Adrenal gland (tissue), 12 donors: ENCODE measurements around the gene DOCK4. TPM values are rescaled to one million over a fixed set of nuclear protein-coding genes. Genes with fewer than 3 reads are reported as not detected.

Experiments used
- DNase-seq, 7 donors: peaks; one replicate each; pipeline ENCODE4 v3.0.0-alpha.2; 2019 to 2020
- H3K27ac ChIP-seq, 5 donors: fragments of 200-600 bp; sonication (generic) in 4 of 5; 1 replicate in 3 of 5; 2 replicates in 2 of 5; pipeline versions ENCODE4 v1.5.1 to v1.8.0; 2016 to 2020; ENCODE audit warnings: mild to moderate bottlenecking in 1 of 5
- H3K27me3 ChIP-seq: fragments of 200-600 bp; 2 replicates; pipeline ENCODE4 v1.8.0; 2021
- H3K36me3 ChIP-seq, 2 donors: fragments of 200-600 bp; replicated peaks in 1 of 2; 1 replicate in 1 of 2; 2 replicates in 1 of 2; pipeline versions ENCODE4 v1.5.1 to v1.8.0; 2018 to 2022
- H3K4me1 ChIP-seq, 2 donors: fragments of 200-600 bp; replicated peaks in 1 of 2; 1 replicate in 1 of 2; 2 replicates in 1 of 2; pipeline versions ENCODE4 v1.5.1 to v1.8.0; 2018 to 2021
- H3K4me3 ChIP-seq, 4 donors: fragments of 200-600 bp; sonication (generic) in 3 of 4; one replicate each; pipeline ENCODE4 v1.5.1; 2016 to 2018
- H3K9me3 ChIP-seq, 3 donors: fragments of 200-600 bp; sonication (generic) in 1 of 3; replicated peaks in 1 of 3; 1 replicate in 2 of 3; 2 replicates in 1 of 3; pipeline versions ENCODE4 v1.5.1 to v1.8.0; 2016 to 2021
- POLR2A ChIP-seq, 2 donors: fragments of 450-650 bp; IDR thresholded peaks; one replicate each; pipeline ENCODE4 v1.6.1; 2017; ENCODE audit warnings: antibody characterized with exemption in 2 of 2, mild to moderate bottlenecking in 2 of 2, moderate library complexity in 1 of 2
- WGBS, 4 donors: extraction: QIAGEN DNeasy Blood & Tissue Kit in 2 of 4; methylation state at CpG; one replicate each; pipeline versions ENCODE4 v1.1.5 to v1.1.7; 2013 to 2017; 5-methylcytosine and 5-hydroxymethylcytosine counted together
- intact Hi-C, 2 donors: fragments of 100-400 bp; cut with DNase I; formaldehyde crosslinking; loops; one replicate each; pipeline versions ENCODE4 v1.14.1 to v1.15.0; 2022 to 2023
- polyA plus RNA-seq, 3 donors: library from polyadenylated mRNA; stranded (reverse); fragments of 200-250 nt in 2 of 3; fragments of 350-450 nt in 1 of 3; fragmentation: Illumina TruSeq in 1 of 3; extraction: RNeasy Lipid Tissue Mini Kit (QIAGEN cat#74804) in 1 of 3; gene quantifications; one replicate each; pipeline ENCODE4 v1.2.3, GENCODE V29; 2013 to 2014
- total RNA-seq, 9 donors: library from RNA; depleted of rRNA in 4 of 9; stranded (reverse); fragments of >200 nt in 4 of 9; fragments of 120-200 nt in 1 of 9; fragmentation: NEBNext Ultra II Directional in 1 of 9; extraction: Animal tissue kit (Norgen Biotek cat#: 25700) in 1 of 9; gene quantifications; one replicate each; pipeline versions ENCODE4 v1.1.0 to v1.2.4, GENCODE V29; 2013 to 2023
- TF ChIP-seq, protein P1 (sequence below), 6 experiments: fragments of 450-650 bp in 4 of 6; fragments of 200-600 bp in 2 of 6; sonication (generic) in 1 of 6; IDR thresholded peaks; 1 replicate in 5 of 6; 2 replicates in 1 of 6; pipeline versions ENCODE4 v1.5.1 to v1.8.0; 2016 to 2021; ENCODE audit warnings: antibody characterized with exemption in 6 of 6, mild to moderate bottlenecking in 2 of 6, moderate library complexity in 1 of 6
- donor health status: healthy with polysubstance abuse.
- donor health status: Bipolar disorder and iron deficiency.
- donor health status: DM: yes; HTN: yes; CAD: no.
- donor health status: DM: no; HTN: no; CAD: no.
- donor health status: DM: no; HTN: no; CAD: no.
- donor health status: DM: yes; HTN: yes; CAD: no.

Gene DOCK4
- total and polyA plus RNA-seq, 12 donors = 6.2 to 37.6 (median 21.1) TPM

DNA sequence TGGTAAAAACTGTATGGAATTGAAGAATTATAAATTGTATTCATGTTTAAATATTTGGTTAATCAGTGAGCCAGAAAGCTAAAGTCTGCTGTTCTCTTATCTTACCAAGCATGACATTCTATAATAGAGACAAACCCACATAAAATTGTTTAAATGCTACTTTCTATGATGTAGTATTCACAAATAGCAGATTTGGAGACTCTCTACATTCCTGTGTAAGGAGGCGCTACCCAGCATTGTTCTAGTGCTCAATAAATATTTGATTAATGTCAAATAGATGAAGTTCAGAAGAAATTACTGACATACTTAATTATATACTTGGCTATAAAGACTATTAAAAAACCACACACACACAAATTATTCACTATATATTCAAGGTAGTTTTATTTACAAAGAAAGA, 49.8 kb downstream of the DOCK4 start:
- H3K4me3 ChIP-seq = no peak overlapping the region
- H3K4me1 ChIP-seq = peaks cover 9 to 23% of the 10 kb centered on the region in 2 donors
- H3K27me3 ChIP-seq = no peaks in the 10 kb centered on the region
- no peaks in the 10 kb centered on the region for H3K9me3 ChIP-seq
- intact Hi-C loops = no loop called here
- no peak for DNase-seq
- WGBS, 4 donors = 97 to 100% (median 99%) methylated on average over 1 of the region's 1 CpG
- TF ChIP-seq, protein P1, sequence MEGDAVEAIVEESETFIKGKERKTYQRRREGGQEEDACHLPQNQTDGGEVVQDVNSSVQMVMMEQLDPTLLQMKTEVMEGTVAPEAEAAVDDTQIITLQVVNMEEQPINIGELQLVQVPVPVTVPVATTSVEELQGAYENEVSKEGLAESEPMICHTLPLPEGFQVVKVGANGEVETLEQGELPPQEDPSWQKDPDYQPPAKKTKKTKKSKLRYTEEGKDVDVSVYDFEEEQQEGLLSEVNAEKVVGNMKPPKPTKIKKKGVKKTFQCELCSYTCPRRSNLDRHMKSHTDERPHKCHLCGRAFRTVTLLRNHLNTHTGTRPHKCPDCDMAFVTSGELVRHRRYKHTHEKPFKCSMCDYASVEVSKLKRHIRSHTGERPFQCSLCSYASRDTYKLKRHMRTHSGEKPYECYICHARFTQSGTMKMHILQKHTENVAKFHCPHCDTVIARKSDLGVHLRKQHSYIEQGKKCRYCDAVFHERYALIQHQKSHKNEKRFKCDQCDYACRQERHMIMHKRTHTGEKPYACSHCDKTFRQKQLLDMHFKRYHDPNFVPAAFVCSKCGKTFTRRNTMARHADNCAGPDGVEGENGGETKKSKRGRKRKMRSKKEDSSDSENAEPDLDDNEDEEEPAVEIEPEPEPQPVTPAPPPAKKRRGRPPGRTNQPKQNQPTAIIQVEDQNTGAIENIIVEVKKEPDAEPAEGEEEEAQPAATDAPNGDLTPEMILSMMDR (IDR thresholded peaks at IDR 0.05) = no peak
- TF ChIP-seq POLR2A (IDR thresholded peaks at IDR 0.05) = no peak
- H3K27ac ChIP-seq = no peak overlapping the region
- H3K36me3 ChIP-seq = no peaks in the 10 kb centered on the region

DNA sequence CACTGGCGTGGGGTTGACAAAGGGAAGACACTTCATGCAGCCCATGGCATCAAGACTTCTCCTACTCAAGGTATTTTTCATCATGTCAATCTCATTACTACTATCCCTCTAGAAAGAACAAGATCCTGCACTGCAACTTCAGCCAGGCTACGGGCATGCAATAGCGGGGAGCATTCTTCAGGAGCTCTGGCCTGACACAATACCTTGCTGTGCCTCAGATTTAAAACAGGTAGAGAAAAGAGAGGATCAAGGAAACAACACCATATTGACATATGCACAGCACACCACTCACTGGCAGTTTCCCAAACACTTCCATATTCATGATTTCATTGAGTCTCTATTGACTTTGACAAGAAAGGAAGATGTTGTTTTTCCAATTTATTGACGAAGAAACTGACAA, 51.5 kb downstream of the DOCK4 start:
- WGBS, 4 donors = 63 to 77% (median 71%) methylated on average over 4 of the region's 4 CpGs
- H3K27ac ChIP-seq = no peak overlapping the region
- intact Hi-C loops = no loop called here

DNA sequence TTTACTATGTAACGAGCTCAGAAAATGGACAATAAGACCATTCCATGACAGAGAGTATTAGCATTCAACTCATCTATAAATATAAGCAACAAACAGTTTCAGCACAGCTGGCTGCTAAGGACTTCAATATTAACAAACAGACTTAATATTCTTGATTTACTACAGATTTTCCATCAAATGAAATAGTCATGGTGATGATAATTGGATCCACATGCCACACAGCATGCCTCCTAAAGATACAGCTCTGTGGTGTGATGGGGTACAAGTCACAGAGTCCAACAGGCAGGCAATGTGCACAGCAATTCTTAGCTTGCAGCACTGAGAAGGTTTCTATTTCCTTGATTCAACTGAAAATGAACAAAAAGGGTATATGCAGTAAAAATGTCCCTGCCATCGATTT, 54.0 kb downstream of the DOCK4 start:
- intact Hi-C loops = no loop called here
- 87 to 93% (median 91%) methylated on average over 2 of the region's 2 CpGs for WGBS, 4 donors
- Histone ChIP-seq H3K4me3 (no peak overlapping the region), H3K9me3 (no peaks in the 10 kb centered on the region), H3K4me1 (no peaks in the 10 kb centered on the region), H3K27me3 (no peaks in the 10 kb centered on the region), H3K27ac (no peak overlapping the region), H3K36me3 (no peaks in the 10 kb centered on the region)
- no peak for DNase-seq
- TF ChIP-seq POLR2A (IDR thresholded peaks at IDR 0.05) = no peak
- TF ChIP-seq, protein P1 (IDR thresholded peaks at IDR 0.05) = no peak

More for the DNA sequence above, 51.5 kb downstream of the DOCK4 start:
- H3K9me3 ChIP-seq = no peaks in the 10 kb centered on the region
- no peak overlapping the region for H3K4me3 ChIP-seq
- no peak for TF ChIP-seq POLR2A (IDR thresholded peaks at IDR 0.05)
- TF ChIP-seq, protein P1 (IDR thresholded peaks at IDR 0.05) = no peak
- peaks cover 0 to 6% of the 10 kb centered on the region in 2 donors for H3K4me1 ChIP-seq
- H3K27me3 ChIP-seq = no peaks in the 10 kb centered on the region
- DNase-seq = no peak
- no peaks in the 10 kb centered on the region for H3K36me3 ChIP-seq

DNA sequence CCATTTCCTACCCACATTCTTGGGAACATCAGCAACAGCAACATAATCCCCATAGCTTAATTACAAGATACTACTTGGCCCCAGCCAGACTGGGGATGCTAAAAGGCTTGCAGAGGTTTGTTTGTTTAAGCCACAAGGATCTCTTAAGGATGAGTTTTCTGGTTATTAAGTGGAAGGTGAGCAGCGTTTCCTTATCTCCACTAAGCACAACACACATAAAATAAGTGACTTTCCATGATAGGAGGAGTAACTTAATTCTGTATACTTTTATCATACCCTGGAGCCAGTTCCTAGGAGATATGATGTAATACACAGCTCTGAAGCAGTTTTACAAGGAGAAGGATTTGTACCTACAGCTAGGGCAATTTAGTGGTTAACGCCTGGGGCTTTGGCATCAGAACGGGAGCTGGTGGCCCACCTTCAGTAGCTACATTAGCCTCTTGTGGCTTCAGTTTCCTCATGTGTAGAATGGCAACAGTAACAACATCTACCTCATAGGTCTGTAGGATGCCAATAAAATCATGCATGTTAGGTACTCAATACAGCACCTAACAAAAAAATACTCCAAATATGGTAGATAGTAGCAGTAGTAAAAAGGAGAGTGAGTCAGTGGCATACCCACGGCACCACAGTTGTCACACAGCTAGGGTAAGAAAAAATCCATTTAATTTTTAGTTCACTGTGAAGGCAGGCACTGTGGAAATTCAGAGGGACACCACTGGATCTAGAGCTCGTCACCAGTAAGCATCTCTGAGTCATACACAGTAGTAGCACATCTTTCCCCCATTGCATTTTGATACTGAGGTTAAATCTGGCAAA, 55.2 kb downstream of the DOCK4 start:
- H3K36me3 ChIP-seq = no peaks in the 10 kb centered on the region
- H3K27ac ChIP-seq = no peak overlapping the region
- intact Hi-C loops = no loop called here
- TF ChIP-seq, protein P1 (IDR thresholded peaks at IDR 0.05) = no peak
- TF ChIP-seq POLR2A (IDR thresholded peaks at IDR 0.05) = no peak
- H3K27me3 ChIP-seq = no peaks in the 10 kb centered on the region
- H3K9me3 ChIP-seq = no peaks in the 10 kb centered on the region
- no peak overlapping the region for H3K4me3 ChIP-seq
- no peak for DNase-seq
- 82 to 90% (median 85%) methylated on average over 5 of the region's 5 CpGs for WGBS, 4 donors
- H3K4me1 ChIP-seq = no peaks in the 10 kb centered on the region
